GM10266 (cell line): Measurements from ENCODE around the gene TBC1D4.

ENCODE experiments used
- DNase-seq: peaks from one replicate; pipeline ENCODE4 v3.0.0; 2012; ENCODE audit errors: extremely low spot score
- CTCF ChIP-seq: IDR thresholded peaks from 2 replicates; pipeline ENCODE4 v1.5.1; 2012; ENCODE audit warnings: mild to moderate bottlenecking, low read depth; ENCODE audit not compliant: control insufficient read depth, insufficient read depth; ENCODE audit errors: missing control alignments

TBC1D4 gene

GRCh38 chr13:75495938-75496337 lies 14.0 kb upstream of the TBC1D4 start:
- DNase-seq, result no peak
- TF ChIP-seq CTCF, result no peak

DNA sequence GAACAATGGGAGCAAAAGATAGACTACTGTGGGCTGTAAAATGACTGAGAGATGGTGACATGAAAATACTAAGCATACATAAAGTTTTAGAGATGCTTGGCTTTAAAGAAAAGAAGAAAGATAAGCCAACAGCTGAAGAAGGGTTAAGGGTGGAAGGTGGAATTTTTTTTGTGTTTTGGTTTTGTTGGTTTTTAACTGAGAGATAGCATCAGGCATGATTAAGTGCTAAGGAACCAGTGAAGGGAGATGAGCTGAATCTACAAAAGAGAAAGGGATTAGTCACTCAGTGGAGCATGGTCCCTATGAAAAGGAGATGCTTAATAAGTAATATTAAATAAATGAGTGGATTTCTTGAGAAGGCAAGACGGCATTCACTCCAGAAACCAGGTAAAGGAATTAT lies 12.5 kb upstream of the TBC1D4 start:
- DNase-seq, result no peak

GRCh38 chr13:75493156-75493555 lies 11.2 kb upstream of the TBC1D4 start:
- no peak for TF ChIP-seq CTCF

More for the DNA sequence above, 12.5 kb upstream of the TBC1D4 start:
- TF ChIP-seq CTCF, result no peak

DNA sequence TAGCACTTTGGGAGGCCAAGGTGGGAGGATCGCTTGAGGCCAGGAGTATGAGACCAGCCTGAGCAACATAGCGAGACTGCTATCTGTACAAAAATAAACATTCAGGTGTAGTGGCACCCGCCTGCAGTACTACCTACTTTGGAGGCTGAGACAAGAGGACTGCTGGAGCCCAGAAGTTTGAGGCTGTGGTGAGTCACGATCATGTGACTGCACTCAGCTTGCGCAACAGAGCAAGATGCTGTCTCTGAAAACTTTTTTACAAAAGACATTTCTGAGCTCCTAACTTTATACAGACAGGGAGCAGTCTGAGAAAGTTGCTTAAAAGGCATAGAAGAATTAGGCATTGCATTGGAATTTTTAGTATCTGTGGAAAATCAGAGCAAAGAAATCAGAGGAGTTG lies 10.4 kb upstream of the TBC1D4 start:
- no peak for DNase-seq
- no peak for TF ChIP-seq CTCF

More at GRCh38 chr13:75493156-75493555, 11.2 kb upstream of the TBC1D4 start:
- DNase-seq, result no peak

DNA sequence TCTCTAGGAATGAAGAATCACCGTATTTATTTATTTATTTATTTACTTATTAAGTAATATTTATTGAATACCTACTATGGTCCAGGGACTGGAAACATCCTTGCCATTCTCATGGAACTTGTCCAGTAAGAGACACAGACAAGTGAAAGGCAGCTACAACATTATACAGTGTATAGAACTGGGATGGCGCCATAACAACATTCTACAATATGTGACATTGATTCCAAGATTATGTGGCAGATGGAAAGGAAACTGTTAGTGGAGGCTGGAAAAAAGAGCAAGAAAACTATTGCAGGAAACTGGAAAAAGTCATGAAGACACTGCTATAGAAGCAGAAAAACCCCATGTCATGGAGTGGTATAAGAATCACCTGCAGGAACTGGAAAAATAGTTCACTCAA lies 9.4 kb upstream of the TBC1D4 start:
- DNase-seq, result no peak
- TF ChIP-seq CTCF, result no peak

DNA sequence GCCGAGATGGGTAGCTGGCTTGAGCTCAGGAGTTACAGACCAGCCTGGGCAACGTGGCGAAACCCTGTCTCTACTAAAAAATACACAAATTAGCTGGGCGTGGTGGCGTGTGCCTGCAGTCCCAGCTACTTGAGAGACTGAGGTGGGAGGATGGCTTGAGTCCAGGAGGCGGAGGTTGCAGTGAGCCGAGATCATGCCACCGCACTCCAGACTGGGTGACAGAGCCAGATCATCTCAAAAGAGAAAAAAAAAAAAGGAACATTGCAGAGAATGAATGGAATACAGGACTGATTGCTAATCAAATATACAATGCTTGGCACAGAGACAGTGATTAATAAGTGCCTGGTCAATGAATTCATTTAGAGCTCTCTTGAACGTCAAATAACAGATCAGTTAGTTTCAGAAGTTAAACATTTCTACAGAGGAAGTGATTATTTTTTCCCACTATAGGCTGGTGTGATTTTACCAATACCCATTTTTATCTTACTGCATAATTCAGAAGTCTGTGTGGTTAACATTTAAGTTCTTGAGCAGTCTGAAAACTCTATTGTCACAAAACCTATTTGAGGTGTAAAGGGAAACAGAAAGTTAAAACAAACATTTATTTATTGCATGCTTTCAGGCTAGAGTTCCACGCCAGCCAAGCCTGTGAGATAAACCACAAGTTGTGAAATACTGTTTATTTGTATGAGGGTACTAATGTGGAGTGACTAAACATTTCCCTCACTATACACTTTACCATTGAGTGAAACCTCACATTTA lies 7.7 kb upstream of the TBC1D4 start:
- TF ChIP-seq CTCF, result no peak
- peak; percentile 38 for DNase-seq

GRCh38 chr13:75486146-75487062 lies 4.4 kb upstream of the TBC1D4 start:
- TF ChIP-seq CTCF, result no peak
- no peak for DNase-seq
